Spleen (tissue), 7 donors: ENCODE data around the gene EYS.

Experiments used
- CTCF ChIP-seq, 11 experiments: fragments of 200-600 bp in 7 of 11; fragments of 450-650 bp in 4 of 11; sonication (generic) in 4 of 11; IDR thresholded peaks in 8 of 11; conservative IDR thresholded peaks in 3 of 11; 1 replicate in 7 of 11; 2 replicates in 4 of 11; pipeline versions ENCODE4 v1.4.0 to v1.8.0; 2016 to 2021; ENCODE audit warnings: antibody characterized with exemption in 11 of 11, inconsistent platforms in 4 of 11, mild to moderate bottlenecking in 1 of 11
- POLR2A ChIP-seq, 3 donors: fragments of 450-650 bp; IDR thresholded peaks; one replicate each; pipeline ENCODE4 v1.5.1; 2017; ENCODE audit warnings: antibody characterized with exemption in 3 of 3, mild to moderate bottlenecking in 1 of 3
- POLR2AphosphoS5 ChIP-seq, 3 donors: sonication (generic); formaldehyde crosslinking; IDR thresholded peaks; one replicate each; pipeline ENCODE4 v1.5.1; 2017; ENCODE audit warnings: antibody characterized with exemption in 3 of 3
- donor health status: DM: no; HTN: no; CAD: no; lungs with moderate emphysema.
- donor health status: DM: no; HTN: no; CAD: no.
- donor health status: DM: no; HTN: no; CAD: no.

- no peak for TF ChIP-seq CTCF (IDR thresholded peaks at IDR 0.05 in 8 of 11, conservative IDR thresholded peaks at IDR 0.05 in 3 of 11)
- no peak for TF ChIP-seq POLR2AphosphoS5 (IDR thresholded peaks at IDR 0.05)
- TF ChIP-seq POLR2A (IDR thresholded peaks at IDR 0.05), result no peak
These were observed 14.9 kb downstream of the EYS start for GRCh38 chr6:65692109-65692508.
